ENCODE data around the gene ATG101.

DNA sequence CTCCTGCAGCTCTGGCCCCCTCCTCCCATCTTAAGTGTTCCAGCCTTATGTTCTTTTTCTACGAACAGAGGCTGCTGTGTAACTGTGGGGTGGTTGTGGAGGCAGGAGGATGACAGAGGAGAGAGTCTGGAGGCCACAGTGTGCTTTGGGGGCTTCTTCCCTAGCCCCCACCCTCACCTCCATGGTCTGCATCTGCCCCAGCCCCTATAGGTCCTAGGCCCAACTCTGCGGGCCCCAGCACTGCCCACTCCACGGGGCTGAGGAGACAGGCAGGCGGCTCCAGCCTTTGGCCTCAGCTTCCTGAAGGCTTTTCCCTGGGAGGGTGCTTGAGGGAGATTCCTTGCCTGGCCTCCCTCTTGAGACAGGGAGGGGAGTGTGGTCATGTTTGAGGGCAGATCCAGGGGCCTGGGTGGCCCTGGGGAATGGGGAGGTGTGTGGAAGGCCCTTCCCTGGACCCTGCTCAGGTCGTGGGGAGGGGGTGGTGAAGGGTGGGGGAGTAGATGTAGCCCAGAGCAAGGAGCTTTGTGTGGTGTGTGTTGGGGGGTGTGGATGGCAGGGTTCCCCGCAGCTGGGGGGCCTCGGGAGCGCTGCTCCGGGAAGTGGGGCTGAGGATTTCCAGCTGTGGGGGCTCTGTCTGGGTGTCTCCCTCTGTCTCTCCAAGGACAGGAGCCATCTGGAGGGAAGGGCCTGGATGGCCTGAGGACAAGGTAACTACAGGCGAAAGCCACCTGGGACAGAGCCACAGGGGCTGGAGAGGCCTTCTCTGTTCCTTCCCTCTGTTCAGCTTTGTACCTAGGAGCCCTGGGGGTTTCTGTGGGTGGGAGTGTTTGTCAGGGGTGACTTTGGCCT lies 10.8 kb downstream of the ATG101 start:
- TF ChIP-seq RARB (CRISPR knock-in tag; IDR thresholded peaks at IDR 0.05): no peak
- no peak for TF ChIP-seq PPARA (CRISPR knock-in tag; IDR thresholded peaks at IDR 0.05; ENCODE audit: borderline replicate concordance)
- no peak for TF ChIP-seq ZC3H10 (CRISPR knock-in tag; IDR thresholded peaks at IDR 0.05)
- no peak for TF ChIP-seq CSDC2 (CRISPR knock-in tag; IDR thresholded peaks at IDR 0.05)
- TF ChIP-seq, protein P1, sequence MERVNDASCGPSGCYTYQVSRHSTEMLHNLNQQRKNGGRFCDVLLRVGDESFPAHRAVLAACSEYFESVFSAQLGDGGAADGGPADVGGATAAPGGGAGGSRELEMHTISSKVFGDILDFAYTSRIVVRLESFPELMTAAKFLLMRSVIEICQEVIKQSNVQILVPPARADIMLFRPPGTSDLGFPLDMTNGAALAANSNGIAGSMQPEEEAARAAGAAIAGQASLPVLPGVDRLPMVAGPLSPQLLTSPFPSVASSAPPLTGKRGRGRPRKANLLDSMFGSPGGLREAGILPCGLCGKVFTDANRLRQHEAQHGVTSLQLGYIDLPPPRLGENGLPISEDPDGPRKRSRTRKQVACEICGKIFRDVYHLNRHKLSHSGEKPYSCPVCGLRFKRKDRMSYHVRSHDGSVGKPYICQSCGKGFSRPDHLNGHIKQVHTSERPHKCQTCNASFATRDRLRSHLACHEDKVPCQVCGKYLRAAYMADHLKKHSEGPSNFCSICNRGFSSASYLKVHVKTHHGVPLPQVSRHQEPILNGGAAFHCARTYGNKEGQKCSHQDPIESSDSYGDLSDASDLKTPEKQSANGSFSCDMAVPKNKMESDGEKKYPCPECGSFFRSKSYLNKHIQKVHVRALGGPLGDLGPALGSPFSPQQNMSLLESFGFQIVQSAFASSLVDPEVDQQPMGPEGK (CRISPR knock-in tag; IDR thresholded peaks at IDR 0.05; ENCODE audit: borderline replicate concordance): no peak
- TF ChIP-seq, protein P2, sequence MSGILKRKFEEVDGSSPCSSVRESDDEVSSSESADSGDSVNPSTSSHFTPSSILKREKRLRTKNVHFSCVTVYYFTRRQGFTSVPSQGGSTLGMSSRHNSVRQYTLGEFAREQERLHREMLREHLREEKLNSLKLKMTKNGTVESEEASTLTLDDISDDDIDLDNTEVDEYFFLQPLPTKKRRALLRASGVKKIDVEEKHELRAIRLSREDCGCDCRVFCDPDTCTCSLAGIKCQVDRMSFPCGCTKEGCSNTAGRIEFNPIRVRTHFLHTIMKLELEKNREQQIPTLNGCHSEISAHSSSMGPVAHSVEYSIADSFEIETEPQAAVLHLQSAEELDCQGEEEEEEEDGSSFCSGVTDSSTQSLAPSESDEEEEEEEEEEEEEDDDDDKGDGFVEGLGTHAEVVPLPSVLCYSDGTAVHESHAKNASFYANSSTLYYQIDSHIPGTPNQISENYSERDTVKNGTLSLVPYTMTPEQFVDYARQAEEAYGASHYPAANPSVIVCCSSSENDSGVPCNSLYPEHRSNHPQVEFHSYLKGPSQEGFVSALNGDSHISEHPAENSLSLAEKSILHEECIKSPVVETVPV (CRISPR knock-in tag; IDR thresholded peaks at IDR 0.05): no peak
- no peak for TF ChIP-seq ISL1 (CRISPR knock-in tag; IDR thresholded peaks at IDR 0.05)
- TF ChIP-seq ESRRG (CRISPR knock-in tag; IDR thresholded peaks at IDR 0.05): no peak
- TF ChIP-seq, protein P3, sequence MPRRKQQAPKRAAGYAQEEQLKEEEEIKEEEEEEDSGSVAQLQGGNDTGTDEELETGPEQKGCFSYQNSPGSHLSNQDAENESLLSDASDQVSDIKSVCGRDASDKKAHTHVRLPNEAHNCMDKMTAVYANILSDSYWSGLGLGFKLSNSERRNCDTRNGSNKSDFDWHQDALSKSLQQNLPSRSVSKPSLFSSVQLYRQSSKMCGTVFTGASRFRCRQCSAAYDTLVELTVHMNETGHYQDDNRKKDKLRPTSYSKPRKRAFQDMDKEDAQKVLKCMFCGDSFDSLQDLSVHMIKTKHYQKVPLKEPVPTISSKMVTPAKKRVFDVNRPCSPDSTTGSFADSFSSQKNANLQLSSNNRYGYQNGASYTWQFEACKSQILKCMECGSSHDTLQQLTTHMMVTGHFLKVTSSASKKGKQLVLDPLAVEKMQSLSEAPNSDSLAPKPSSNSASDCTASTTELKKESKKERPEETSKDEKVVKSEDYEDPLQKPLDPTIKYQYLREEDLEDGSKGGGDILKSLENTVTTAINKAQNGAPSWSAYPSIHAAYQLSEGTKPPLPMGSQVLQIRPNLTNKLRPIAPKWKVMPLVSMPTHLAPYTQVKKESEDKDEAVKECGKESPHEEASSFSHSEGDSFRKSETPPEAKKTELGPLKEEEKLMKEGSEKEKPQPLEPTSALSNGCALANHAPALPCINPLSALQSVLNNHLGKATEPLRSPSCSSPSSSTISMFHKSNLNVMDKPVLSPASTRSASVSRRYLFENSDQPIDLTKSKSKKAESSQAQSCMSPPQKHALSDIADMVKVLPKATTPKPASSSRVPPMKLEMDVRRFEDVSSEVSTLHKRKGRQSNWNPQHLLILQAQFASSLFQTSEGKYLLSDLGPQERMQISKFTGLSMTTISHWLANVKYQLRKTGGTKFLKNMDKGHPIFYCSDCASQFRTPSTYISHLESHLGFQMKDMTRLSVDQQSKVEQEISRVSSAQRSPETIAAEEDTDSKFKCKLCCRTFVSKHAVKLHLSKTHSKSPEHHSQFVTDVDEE (CRISPR knock-in tag; IDR thresholded peaks at IDR 0.05): no peak
- TF ChIP-seq ARNTL (CRISPR knock-in tag; IDR thresholded peaks at IDR 0.05; ENCODE audit: borderline replicate concordance, low read depth): no peak
- no peak for TF ChIP-seq ZFP30 (CRISPR knock-in tag; IDR thresholded peaks at IDR 0.05)
- no peak for TF ChIP-seq SNAI2 (CRISPR knock-in tag; IDR thresholded peaks at IDR 0.05)
- no peak for TF ChIP-seq ZFP3 (CRISPR knock-in tag; IDR thresholded peaks at IDR 0.05)
